T-cell (primary cell): Measurements from ENCODE around the gene MUC2. TPM values are rescaled to one million over a fixed set of nuclear protein-coding genes. Genes with fewer than 3 reads are reported as not detected.
A peak's percentile ranks its signal among the peaks of the same experiment; 100 is the strongest.

Source experiments
- ATAC-seq, 4 experiments: fragments of 200-7000 bp in 3 of 4; fragments of 150-1000 bp in 1 of 4; cut with Tn5 transposase; replicated peaks in 1 of 4; 1 replicate in 3 of 4; 2 replicates in 1 of 4; pipeline ENCODE4 v1.10.0; 2021; ENCODE audit warnings: moderate library complexity in 3 of 4, mild to moderate bottlenecking in 2 of 4, moderate number of reproducible peaks in 1 of 4
- CTCF ChIA-PET, 2 donors: fragments of 300-600 bp; sonication (Branson Sonifier 250); formaldehyde crosslinking; loops; one replicate each; lab custom pipeline; 2022; ENCODE audit warnings: antibody characterized with exemption in 2 of 2; lab: Charles Lee
- POLR2A ChIA-PET, 2 donors: fragments of 300-600 bp; sonication (Branson Sonifier 250); formaldehyde crosslinking; loops; one replicate each; lab custom pipeline; 2022; ENCODE audit warnings: antibody characterized with exemption in 2 of 2; lab: Charles Lee
- DNase-seq, 35 experiments: peaks; one replicate each; pipeline versions ENCODE4 v3.0.0 to v3.0.0-alpha.2; 2013 to 2023
- H3K27ac ChIP-seq: one replicate; pipeline ENCODE4 v1.5.1; 2013; ENCODE audit warnings: low read length
- H3K27me3 ChIP-seq, 2 experiments: replicated peaks in 1 of 2; 1 replicate in 1 of 2; 2 replicates in 1 of 2; pipeline versions ENCODE4 v1.6.1 to v1.7.0; 2013; ENCODE audit warnings: low read length in 1 of 2, mixed read lengths in 1 of 2; ENCODE audit not compliant: control insufficient read depth in 2 of 2, insufficient read depth in 2 of 2; ENCODE audit errors: extremely low read depth in 1 of 2
- H3K36me3 ChIP-seq, 2 donors: 1 replicate in 1 of 2; 2 replicates in 1 of 2; pipeline versions ENCODE4 v1.6.1 to v1.7.0; 2013; ENCODE audit warnings: low read length in 1 of 2; ENCODE audit not compliant: control insufficient read depth in 2 of 2, insufficient read depth in 1 of 2; ENCODE audit errors: extremely low read depth in 1 of 2
- H3K4me1 ChIP-seq, 2 experiments: 1 replicate in 1 of 2; 2 replicates in 1 of 2; pipeline versions ENCODE4 v1.6.1 to v1.7.0; 2013; ENCODE audit warnings: low read length in 2 of 2, mixed read lengths in 1 of 2; ENCODE audit not compliant: insufficient read depth in 2 of 2, control insufficient read depth in 1 of 2; ENCODE audit errors: extremely low read depth in 1 of 2
- H3K4me3 ChIP-seq, 2 donors: 1 replicate in 1 of 2; 2 replicates in 1 of 2; pipeline versions ENCODE4 v1.5.1 to v1.7.0; 2013; ENCODE audit warnings: mild to moderate bottlenecking in 2 of 2, low read length in 1 of 2, moderate library complexity in 1 of 2; ENCODE audit not compliant: control insufficient read depth in 1 of 2; ENCODE audit errors: extremely low read depth in 1 of 2
- H3K9me3 ChIP-seq: 2 replicates; pipeline ENCODE4 v1.7.0; 2013
- H3K27ac Mint-ChIP-seq, 2 donors: one replicate each; pipeline ENCODE4 v1.8.0; 2020 to 2021; ENCODE audit warnings: mild to moderate bottlenecking in 2 of 2, mixed read lengths in 2 of 2
- H3K27me3 Mint-ChIP-seq, 2 donors: one replicate each; pipeline ENCODE4 v1.8.0; 2021 to 2022; ENCODE audit warnings: mixed read lengths in 2 of 2
- H3K36me3 Mint-ChIP-seq: one replicate; pipeline ENCODE4 v1.8.0; 2021; ENCODE audit warnings: mixed read lengths
- H3K4me1 Mint-ChIP-seq, 3 donors: one replicate each; pipeline ENCODE4 v1.8.0; 2020 to 2022; ENCODE audit warnings: mixed read lengths in 3 of 3, mild to moderate bottlenecking in 1 of 3
- H3K4me3 Mint-ChIP-seq, 3 donors: one replicate each; pipeline ENCODE4 v1.8.0; 2020 to 2022; ENCODE audit warnings: mild to moderate bottlenecking in 3 of 3, mixed read lengths in 3 of 3, moderate library complexity in 3 of 3
- H3K9me3 Mint-ChIP-seq, 3 donors: one replicate each; pipeline ENCODE4 v1.8.0; 2020 to 2022; ENCODE audit warnings: mixed read lengths in 3 of 3
- WGBS: methylation state at CpG from one replicate; pipeline ENCODE4 v1.1.5; 2013; ENCODE audit warnings: missing lambda C conversion rate; ENCODE audit not compliant: insufficient coverage; 5-methylcytosine and 5-hydroxymethylcytosine counted together
- total RNA-seq, 35 experiments: library from RNA in 6 of 35; stranded (reverse) in 6 of 35; fragments of 120-200 nt in 1 of 35; gene quantifications; one replicate each; pipeline versions ENCODE4 v1.2.1 to v1.2.4 and lab custom pipeline; 2013 to 2026

MUC2 gene
- total RNA-seq (1 to 10 TPM in 1 of 5 donors, under 1 TPM in 2, not detected in 2; 0.12 to 1.4 (median 0.53) TPM), total RNA-seq (lab: John Stamatoyannopoulos, UW) (0 to 0.15 (median 0) reads per million in 29 experiments)
- not detected for total RNA-seq (2013)

DNA sequence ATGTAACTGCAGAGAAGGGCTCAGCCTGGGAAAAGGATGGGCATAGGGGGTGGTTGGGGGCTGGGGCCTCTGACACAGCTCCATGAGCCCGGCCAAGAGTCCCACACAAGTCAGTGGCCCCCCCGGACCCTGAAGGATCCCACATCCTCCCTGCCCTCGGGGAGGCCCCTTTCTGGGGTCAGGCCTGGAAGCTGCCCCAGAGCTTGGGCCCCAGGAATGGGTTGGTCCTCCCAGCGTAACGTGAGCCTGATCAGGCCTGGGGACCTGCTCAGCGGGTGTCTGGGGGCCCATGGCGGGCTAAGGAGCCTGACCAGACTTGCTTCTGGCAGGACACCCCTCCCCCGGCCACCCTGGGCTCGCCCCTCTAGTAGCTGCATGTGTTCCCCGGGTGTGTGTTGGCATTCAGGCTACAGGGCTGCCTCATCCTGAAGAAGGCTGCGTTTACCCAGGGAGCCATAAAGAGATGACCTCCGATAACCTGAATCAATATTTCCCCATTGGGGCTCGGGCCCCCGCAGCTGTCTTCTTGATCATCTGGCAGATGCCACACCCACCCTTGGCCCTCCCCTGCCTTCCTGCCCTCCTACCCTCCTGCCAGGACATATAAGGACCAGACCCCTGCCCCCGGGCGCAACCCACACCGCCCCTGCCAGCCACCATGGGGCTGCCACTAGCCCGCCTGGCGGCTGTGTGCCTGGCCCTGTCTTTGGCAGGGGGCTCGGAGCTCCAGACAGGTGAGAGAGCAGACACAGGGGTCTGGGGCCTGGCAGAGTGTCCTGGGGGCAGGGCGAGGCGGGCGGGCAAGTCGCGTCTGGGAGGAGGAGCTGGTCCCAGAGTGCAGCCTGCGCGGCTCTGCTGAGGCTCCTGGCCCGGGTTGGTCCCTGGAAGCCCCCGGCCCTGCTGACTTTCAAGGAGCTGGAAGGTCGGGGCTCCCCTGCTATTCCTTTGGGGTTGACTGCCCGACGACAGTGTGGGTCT, at the start of gene MUC2:
Gene MUC2 (plus strand): TSS at position 631 of the 978 bp plus-strand sequence.
- H3K36me3 ChIP-seq = no peaks in the 10 kb centered on the region
- no peaks in the 10 kb centered on the region for H3K4me1 Mint-ChIP-seq
- H3K4me1 ChIP-seq = no peaks in the 10 kb centered on the region
- H3K27ac ChIP-seq = no peak within 1 kb of the TSS
- no peaks in the 10 kb centered on the region for H3K9me3 ChIP-seq
- H3K4me3 ChIP-seq = no peak within 1 kb of the TSS
- no peak for ATAC-seq
- H3K27me3 ChIP-seq = peaks cover 0 to 48% of the 10 kb centered on the region in 2 experiments
- no peak within 1 kb of the TSS for H3K27ac Mint-ChIP-seq
- no peaks in the 10 kb centered on the region for H3K36me3 Mint-ChIP-seq
- CTCF ChIA-PET = no interaction called here
- H3K27me3 Mint-ChIP-seq = peaks cover 8 to 11% of the 10 kb centered on the region in 2 donors
- no peak within 1 kb of the TSS for H3K4me3 Mint-ChIP-seq
- DNase-seq = peak in 1 of 35 experiments; percentile 11
- WGBS = 70% methylated on average over 31 of the region's 32 CpGs
- POLR2A ChIA-PET = no interaction called here
- no peaks in the 10 kb centered on the region for H3K9me3 Mint-ChIP-seq

DNA sequence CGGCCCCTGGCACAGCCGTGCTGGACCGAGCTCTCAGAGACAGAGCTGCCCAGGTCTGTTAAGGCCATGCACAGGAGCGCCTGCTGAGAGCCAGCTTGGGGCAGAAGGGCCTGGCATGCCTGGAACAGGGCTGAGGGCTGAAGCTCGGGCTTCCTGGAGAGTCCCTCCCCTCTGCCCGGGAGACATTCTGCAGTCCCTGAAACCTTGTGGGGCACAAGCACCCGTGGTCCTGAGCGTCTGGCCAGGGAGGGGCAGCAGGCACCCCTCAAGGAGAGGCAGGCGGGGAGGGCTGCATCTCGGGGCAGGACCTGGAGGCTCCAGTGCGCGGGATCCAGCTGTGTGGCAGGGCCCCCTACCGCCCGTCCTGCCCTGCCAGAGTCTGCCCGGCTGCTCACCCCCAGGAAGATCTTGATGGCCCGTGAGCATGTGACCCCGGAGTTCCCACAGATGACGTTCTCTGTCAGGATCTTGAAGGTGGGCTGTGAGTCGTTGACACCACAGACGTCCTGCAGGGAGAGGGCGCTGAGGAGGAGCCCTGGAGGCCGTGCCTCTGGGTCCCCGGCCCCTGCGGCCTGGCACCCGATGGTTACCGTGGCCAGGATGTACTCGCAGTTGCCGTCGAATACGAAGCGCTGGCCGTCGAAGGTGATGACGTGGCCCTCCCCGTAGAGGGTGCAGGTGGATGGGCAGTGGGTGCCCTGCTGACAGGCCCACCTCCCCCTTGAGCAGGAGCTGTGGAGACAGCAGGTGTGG, 49.1 kb upstream of the MUC2 start:
- DNase-seq (no peak), ATAC-seq (no peak)
- WGBS = 85% methylated on average over 33 of the region's 35 CpGs
- Histone ChIP-seq H3K27me3 (no peaks in the 10 kb centered on the region), H3K4me1 (no peaks in the 10 kb centered on the region), H3K4me3 (no peak overlapping the region), H3K36me3 (no peaks in the 10 kb centered on the region), H3K27ac (no peak overlapping the region), H3K9me3 (no peaks in the 10 kb centered on the region)
- Mint-ChIP-seq H3K4me3 (no peak overlapping the region), H3K36me3 (peaks cover 7% of the 10 kb centered on the region), H3K9me3 (no peaks in the 10 kb centered on the region), H3K27ac (no peak overlapping the region), H3K4me1 (no peaks in the 10 kb centered on the region), H3K27me3 (no peaks in the 10 kb centered on the region)
- POLR2A ChIA-PET = interaction anchor here in 1 of 2 donors (0.5 kb wide), 1 partner anchor 283 kb away, joined by 6 read pairs; no protein-coding TSS in a partner anchor
- CTCF ChIA-PET = no interaction called here

DNA sequence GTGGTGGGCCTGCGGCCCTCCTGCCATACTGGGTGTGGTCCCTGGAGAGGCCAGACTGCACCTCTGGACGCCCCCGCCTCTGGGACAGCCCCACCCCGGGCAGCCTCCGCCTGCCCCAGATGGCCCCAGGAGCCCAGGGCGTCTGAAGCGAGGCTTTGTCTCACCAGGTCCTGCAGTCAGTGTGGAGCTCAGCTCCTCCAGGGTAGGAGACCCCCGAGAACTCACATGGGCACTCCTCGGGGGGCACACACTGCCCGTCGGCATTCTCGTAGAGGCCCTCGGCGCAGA, 48.6 kb upstream of the MUC2 start:
- Mint-ChIP-seq H3K9me3 (no peaks in the 10 kb centered on the region), H3K27me3 (no peaks in the 10 kb centered on the region), H3K4me3 (no peak overlapping the region), H3K36me3 (peaks cover 7% of the 10 kb centered on the region), H3K27ac (no peak overlapping the region), H3K4me1 (no peaks in the 10 kb centered on the region)
- 91% methylated on average over 14 of the region's 14 CpGs for WGBS
- ATAC-seq (no peak), DNase-seq (no peak)
- no peak overlapping the region for H3K27ac ChIP-seq
- no peaks in the 10 kb centered on the region for H3K4me1 ChIP-seq
- H3K4me3 ChIP-seq = no peak overlapping the region
- no peaks in the 10 kb centered on the region for H3K27me3 ChIP-seq
- ChIA-PET POLR2A (interaction anchor here in 1 of 2 donors (0.5 kb wide), 1 partner anchor 283 kb away, joined by 6 read pairs; no protein-coding TSS in a partner anchor), CTCF (no interaction called here)
- H3K9me3 ChIP-seq = no peaks in the 10 kb centered on the region
- no peaks in the 10 kb centered on the region for H3K36me3 ChIP-seq

DNA sequence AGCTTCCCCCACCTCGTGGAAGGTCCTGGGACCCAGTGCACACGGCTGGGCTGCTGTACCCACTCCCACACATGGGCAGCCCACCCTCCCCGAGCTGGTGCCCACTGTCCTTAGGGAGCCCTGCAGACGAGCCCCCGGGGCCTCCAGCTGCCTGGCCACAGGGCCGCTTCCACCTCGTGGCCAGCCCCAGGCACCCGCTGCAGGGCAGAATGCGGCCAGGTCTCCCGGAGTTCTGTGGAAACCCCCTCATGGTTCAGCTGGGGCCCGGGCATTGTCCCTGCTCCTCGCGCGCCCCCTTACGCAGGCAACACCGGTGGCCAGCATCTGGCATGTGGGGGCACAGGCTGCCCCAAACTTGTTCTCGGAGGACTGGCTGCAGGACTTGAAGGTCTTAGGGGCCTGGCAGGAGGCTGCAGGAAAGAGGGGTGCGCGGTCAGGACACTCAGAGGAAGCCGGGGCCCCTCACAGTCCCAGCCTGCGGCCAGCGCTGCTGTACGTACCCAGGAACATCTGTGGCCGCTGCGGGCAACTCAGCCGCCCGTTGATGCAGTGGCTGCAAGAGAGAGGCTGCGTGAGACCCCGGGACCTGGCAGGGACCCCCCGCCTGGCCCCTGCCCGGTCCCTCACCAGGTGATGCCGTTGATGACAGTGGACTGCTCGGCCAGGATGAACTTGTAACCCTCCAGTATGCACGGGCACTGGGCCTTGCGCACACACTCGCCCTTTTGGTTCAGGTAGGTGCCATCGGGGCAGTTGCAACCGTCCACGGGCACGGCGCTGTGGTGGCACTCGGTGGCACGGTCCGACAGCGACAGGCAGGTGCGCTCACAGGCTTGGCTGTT, 47.8 kb upstream of the MUC2 start:
- Mint-ChIP-seq H3K27me3 (no peaks in the 10 kb centered on the region), H3K27ac (no peak overlapping the region), H3K4me1 (no peaks in the 10 kb centered on the region), H3K9me3 (no peaks in the 10 kb centered on the region), H3K4me3 (no peak overlapping the region), H3K36me3 (peaks cover 7% of the 10 kb centered on the region)
- Histone ChIP-seq H3K9me3 (no peaks in the 10 kb centered on the region), H3K27ac (no peak overlapping the region), H3K4me1 (no peaks in the 10 kb centered on the region), H3K36me3 (no peaks in the 10 kb centered on the region), H3K27me3 (no peaks in the 10 kb centered on the region), H3K4me3 (no peak overlapping the region)
- 82% methylated on average over 46 of the region's 46 CpGs for WGBS
- ATAC-seq (no peak), DNase-seq (no peak)
- ChIA-PET POLR2A (no interaction called here), CTCF (no interaction called here)

DNA sequence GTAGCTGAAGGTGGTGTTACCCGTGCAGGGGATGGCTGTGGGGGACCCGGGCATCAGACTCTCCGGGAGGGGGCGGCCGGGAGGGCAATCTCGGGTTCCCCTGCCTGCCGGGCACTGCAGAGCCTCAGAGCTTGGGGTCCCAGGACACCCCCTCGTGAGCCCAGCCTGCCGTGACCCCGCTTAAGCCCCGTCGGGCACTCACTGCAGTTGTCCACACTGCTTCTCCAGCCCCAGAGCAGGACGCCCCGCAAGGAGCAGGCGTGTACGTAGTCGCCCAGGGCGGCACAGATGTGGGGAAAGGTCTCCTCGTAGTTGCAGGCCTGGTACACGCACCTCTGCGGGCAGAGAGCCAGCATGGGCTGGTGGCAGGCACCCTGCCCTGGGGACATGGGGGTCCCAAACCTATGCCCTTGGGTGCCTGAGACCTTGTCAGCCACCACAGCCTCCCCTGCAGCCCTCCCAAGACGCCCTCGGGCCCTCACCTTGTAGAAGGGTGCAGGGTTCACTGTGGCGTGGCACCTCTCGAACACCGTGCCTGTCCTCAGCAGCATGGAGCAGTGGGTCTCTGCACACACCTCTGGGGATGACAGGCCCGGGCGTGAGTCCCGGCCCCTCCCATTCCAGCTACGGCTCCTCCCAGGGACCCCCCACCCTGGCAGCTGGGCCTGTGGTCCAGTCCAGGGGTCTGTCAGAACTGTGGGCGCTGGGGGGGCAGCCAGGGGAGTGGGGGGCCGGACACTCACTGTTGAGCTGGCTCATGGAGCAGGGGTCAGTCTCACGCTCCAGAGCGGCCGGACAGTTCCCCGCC, 47.0 kb upstream of the MUC2 start:
- no peak overlapping the region for H3K4me3 Mint-ChIP-seq
- CTCF ChIA-PET = no interaction called here
- H3K27ac ChIP-seq = no peak overlapping the region
- 86% methylated on average over 29 of the region's 36 CpGs for WGBS
- no peaks in the 10 kb centered on the region for H3K9me3 ChIP-seq
- no peaks in the 10 kb centered on the region for H3K27me3 Mint-ChIP-seq
- H3K4me1 Mint-ChIP-seq = no peaks in the 10 kb centered on the region
- no peak overlapping the region for H3K4me3 ChIP-seq
- no peak overlapping the region for H3K27ac Mint-ChIP-seq
- H3K36me3 Mint-ChIP-seq = peaks cover 6% of the 10 kb centered on the region
- no peaks in the 10 kb centered on the region for H3K36me3 ChIP-seq
- no peaks in the 10 kb centered on the region for H3K4me1 ChIP-seq
- no peaks in the 10 kb centered on the region for H3K27me3 ChIP-seq
- ATAC-seq (no peak), DNase-seq (no peak)
- POLR2A ChIA-PET = no interaction called here
- peaks cover 0 to 7% (median 0%) of the 10 kb centered on the region in 3 donors for H3K9me3 Mint-ChIP-seq
